PC-9 (cell line): Measurements from ENCODE around the gene SOX13. TPM values are rescaled to one million over a fixed set of nuclear protein-coding genes. Genes with fewer than 3 reads are reported as not detected.

ENCODE experiments used
- BruUV-seq: library from RNA; stranded (reverse); fragments of 400-500 nt; replicated peaks from 2 replicates; lab custom pipeline; 2021; lab: Mats Ljungman, UMichigan
- CTCF ChIA-PET: fragments of 300-600 bp; sonication (Branson Sonifier 250); formaldehyde crosslinking; loops from one replicate; lab custom pipeline; 2022; ENCODE audit warnings: antibody characterized with exemption; lab: Charles Lee
- POLR2A ChIA-PET: fragments of 300-600 bp; sonication (Branson Sonifier 250); formaldehyde crosslinking; loops from one replicate; lab custom pipeline; 2022; ENCODE audit warnings: antibody characterized with exemption; ENCODE audit not compliant: unreplicated experiment; lab: Charles Lee
- DNase-seq, 2 experiments: peaks; one replicate each; pipeline versions ENCODE4 v3.0.0 to v3.0.0-alpha.2; 2015 to 2022; ENCODE audit warnings: mixed read lengths in 1 of 2
- H2AFZ ChIP-seq: fragments of 200-600 bp; sonication (generic); 2 replicates; pipeline ENCODE4 v1.8.1; 2017; ENCODE audit warnings: antibody characterized with exemption
- H3F3A ChIP-seq: fragments of 200-600 bp; sonication (generic); 2 replicates; pipeline ENCODE4 v1.8.1; 2017; ENCODE audit warnings: antibody characterized with exemption, mild to moderate bottlenecking, low read depth; ENCODE audit not compliant: insufficient read depth
- H3K27ac ChIP-seq: fragments of 200-600 bp; sonication (generic); 2 replicates; pipeline ENCODE4 v1.6.1; 2016; ENCODE audit warnings: mixed run types
- H3K27me3 ChIP-seq: fragments of 200-600 bp; sonication (generic); 2 replicates; pipeline ENCODE4 v1.6.1; 2016; ENCODE audit warnings: low read depth, mixed run types; ENCODE audit not compliant: insufficient read depth
- H3K36me3 ChIP-seq: fragments of 200-600 bp; sonication (generic); 2 replicates; pipeline ENCODE4 v1.6.1; 2016; ENCODE audit warnings: low read depth, mixed run types
- H3K4me1 ChIP-seq: fragments of 200-600 bp; sonication (generic); replicated peaks from 2 replicates; pipeline ENCODE4 v1.6.1; 2016; ENCODE audit warnings: mixed run types; ENCODE audit not compliant: insufficient read depth
- H3K4me2 ChIP-seq: fragments of 200-600 bp; sonication (generic); 2 replicates; pipeline ENCODE4 v1.6.1; 2017; ENCODE audit warnings: mixed run types
- H3K4me3 ChIP-seq: fragments of 200-600 bp; sonication (generic); 2 replicates; pipeline ENCODE4 v1.6.1; 2016; ENCODE audit warnings: mixed run types
- H3K79me2 ChIP-seq: fragments of 200-600 bp; sonication (generic); 2 replicates; pipeline ENCODE4 v1.6.1; 2017; ENCODE audit warnings: low read depth, mixed run types
- H3K9me2 ChIP-seq: fragments of 200-600 bp; sonication (generic); 2 replicates; pipeline ENCODE4 v1.8.1; 2017; ENCODE audit warnings: mild to moderate bottlenecking; ENCODE audit not compliant: insufficient read depth
- H3K9me3 ChIP-seq: fragments of 200-600 bp; sonication (generic); 2 replicates; pipeline ENCODE4 v1.8.1; 2016; ENCODE audit warnings: low read depth; ENCODE audit not compliant: insufficient read depth
- H4K20me1 ChIP-seq: fragments of 200-600 bp; sonication (generic); 2 replicates; pipeline ENCODE4 v1.8.1; 2017; ENCODE audit not compliant: insufficient read depth
- EZH2 ChIP-seq: fragments of 200-600 bp; sonication (generic); IDR thresholded peaks from 2 replicates; pipeline ENCODE4 v1.8.0; 2017; ENCODE audit warnings: antibody characterized with exemption, low read depth
- intact Hi-C: fragments of 100-400 bp; cut with micrococcal nuclease; formaldehyde crosslinking; loops from one replicate; pipeline ENCODE4 v1.10.0; 2022; ENCODE audit not compliant: unreplicated experiment
- total RNA-seq: library from RNA; stranded (reverse); gene quantifications from 2 replicates; pipeline ENCODE4 v1.2.3, GENCODE V29; 2021
- TF ChIP-seq, protein P1 (sequence below): fragments of 200-600 bp; sonication (generic); conservative IDR thresholded peaks from 2 replicates; pipeline ENCODE4 v1.6.1; 2017; ENCODE audit warnings: mixed run types, antibody characterized with exemption, mild to moderate bottlenecking, moderate library complexity

The SOX13 gene
- total RNA-seq, 1 experiment from 2014 or later = 89.9 TPM

DNA sequence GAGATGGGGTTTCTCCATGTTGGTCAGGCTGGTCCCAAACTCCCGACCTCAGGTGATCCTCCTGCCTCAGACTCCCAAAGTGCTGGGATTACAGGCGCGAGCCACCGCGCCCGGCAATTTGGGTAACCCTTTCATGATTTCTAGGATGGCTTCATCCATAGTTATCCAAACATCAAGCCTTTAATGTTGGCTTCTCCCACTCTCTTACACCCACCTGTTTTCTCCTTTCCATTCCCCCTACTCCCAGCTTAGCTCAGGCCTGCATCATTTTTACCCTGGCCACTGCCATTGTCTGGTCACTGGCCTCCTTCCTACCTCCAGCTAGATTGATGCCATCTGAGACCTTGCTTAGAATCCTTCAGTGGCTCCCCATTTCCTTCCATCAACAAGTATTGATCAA lies 2.0 kb upstream of the SOX13 start:
- no peak for DNase-seq
- Histone ChIP-seq H3K4me3 (no peak overlapping the region), H3K79me2 (peaks cover 29% of the 10 kb centered on the region), H3F3A (0 out of 2 replicates have a peak, but pooled peaks cover 3% of the 10 kb centered on the region), H3K9me2 (no peaks in the 10 kb centered on the region), H3K4me1 (peaks cover 7% of the 10 kb centered on the region), H3K27me3 (no peaks in the 10 kb centered on the region), H4K20me1 (peaks cover 17% of the 10 kb centered on the region), H3K9me3 (no peaks in the 10 kb centered on the region), H3K36me3 (no peaks in the 10 kb centered on the region), H3K27ac (no peak overlapping the region), H3K4me2 (no peak overlapping the region), H2AFZ (no peak overlapping the region)
- intact Hi-C loops = loop anchor here (5.0 to 10.0 kb wide), 2 partner anchors 184 to 424 kb away; partner anchors contain the start of gene PIK3C2B
- no TSS peak for BruUV-seq
- ChIA-PET CTCF (interaction anchor here (0.7 kb wide), 1 partner anchor 183 kb away, joined by 20 read pairs; no protein-coding TSS in a partner anchor), POLR2A (no interaction called here)
- TF ChIP-seq, protein P1, sequence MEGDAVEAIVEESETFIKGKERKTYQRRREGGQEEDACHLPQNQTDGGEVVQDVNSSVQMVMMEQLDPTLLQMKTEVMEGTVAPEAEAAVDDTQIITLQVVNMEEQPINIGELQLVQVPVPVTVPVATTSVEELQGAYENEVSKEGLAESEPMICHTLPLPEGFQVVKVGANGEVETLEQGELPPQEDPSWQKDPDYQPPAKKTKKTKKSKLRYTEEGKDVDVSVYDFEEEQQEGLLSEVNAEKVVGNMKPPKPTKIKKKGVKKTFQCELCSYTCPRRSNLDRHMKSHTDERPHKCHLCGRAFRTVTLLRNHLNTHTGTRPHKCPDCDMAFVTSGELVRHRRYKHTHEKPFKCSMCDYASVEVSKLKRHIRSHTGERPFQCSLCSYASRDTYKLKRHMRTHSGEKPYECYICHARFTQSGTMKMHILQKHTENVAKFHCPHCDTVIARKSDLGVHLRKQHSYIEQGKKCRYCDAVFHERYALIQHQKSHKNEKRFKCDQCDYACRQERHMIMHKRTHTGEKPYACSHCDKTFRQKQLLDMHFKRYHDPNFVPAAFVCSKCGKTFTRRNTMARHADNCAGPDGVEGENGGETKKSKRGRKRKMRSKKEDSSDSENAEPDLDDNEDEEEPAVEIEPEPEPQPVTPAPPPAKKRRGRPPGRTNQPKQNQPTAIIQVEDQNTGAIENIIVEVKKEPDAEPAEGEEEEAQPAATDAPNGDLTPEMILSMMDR = no peak
- no peak for TF ChIP-seq EZH2

DNA sequence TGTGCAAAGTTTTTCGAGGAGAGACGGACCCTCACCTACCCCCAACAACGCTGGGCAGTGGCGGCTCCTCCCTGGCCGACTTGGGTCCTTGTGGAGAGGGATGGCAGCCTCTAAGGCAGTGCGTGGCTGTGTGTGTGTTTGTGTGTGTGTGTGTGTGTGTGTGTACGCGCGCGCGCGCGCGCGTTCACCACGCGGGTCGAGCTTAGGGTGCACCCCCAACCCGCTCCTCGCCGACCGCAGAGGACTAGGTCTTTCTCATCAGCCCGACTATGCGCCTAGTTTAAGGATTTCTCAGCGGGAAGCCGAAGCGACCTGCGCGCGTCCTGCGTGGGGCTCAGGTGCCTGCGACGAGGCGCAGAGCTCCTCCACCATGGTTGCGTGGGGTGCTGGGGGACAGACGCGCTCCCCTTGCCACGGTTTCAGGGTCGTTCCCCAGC lies 940 bp downstream of the SOX13 start:
- Histone ChIP-seq H3F3A (peaks cover 19% of the 10 kb centered on the region; the same call in 1 of the 2 replicates), H3K79me2 (peaks cover 59% of the 10 kb centered on the region), H4K20me1 (peaks cover 30% of the 10 kb centered on the region), H3K4me1 (peaks cover 37% of the 10 kb centered on the region), H3K4me2 (peak overlapping the region; percentile 96), H3K27ac (peak overlapping the region; percentile 40; the same call in 1 of the 2 replicates), H3K9me2 (no peaks in the 10 kb centered on the region), H3K4me3 (peak overlapping the region; percentile 96), H3K9me3 (no peaks in the 10 kb centered on the region), H3K36me3 (no peaks in the 10 kb centered on the region), H3K27me3 (no peaks in the 10 kb centered on the region), H2AFZ (no peak overlapping the region; the same call in 1 of the 2 replicates)
- no TSS peak for BruUV-seq
- DNase-seq = no peak
- TF ChIP-seq EZH2 = no peak
- TF ChIP-seq, protein P1 = no peak
- ChIA-PET CTCF (interaction anchor here (0.7 kb wide), 1 partner anchor 203 kb away, joined by 14 read pairs; no protein-coding TSS in a partner anchor), POLR2A (interaction anchor here (0.6 kb wide), 2 partner anchors 14 to 77 kb away, joined by 3 read pairs; no protein-coding TSS in a partner anchor)
- intact Hi-C loops = loop anchor here (1.0 to 10.0 kb wide), 5 partner anchors 53 to 421 kb away; partner anchors contain the start of genes PIK3C2B and SNRPE

DNA sequence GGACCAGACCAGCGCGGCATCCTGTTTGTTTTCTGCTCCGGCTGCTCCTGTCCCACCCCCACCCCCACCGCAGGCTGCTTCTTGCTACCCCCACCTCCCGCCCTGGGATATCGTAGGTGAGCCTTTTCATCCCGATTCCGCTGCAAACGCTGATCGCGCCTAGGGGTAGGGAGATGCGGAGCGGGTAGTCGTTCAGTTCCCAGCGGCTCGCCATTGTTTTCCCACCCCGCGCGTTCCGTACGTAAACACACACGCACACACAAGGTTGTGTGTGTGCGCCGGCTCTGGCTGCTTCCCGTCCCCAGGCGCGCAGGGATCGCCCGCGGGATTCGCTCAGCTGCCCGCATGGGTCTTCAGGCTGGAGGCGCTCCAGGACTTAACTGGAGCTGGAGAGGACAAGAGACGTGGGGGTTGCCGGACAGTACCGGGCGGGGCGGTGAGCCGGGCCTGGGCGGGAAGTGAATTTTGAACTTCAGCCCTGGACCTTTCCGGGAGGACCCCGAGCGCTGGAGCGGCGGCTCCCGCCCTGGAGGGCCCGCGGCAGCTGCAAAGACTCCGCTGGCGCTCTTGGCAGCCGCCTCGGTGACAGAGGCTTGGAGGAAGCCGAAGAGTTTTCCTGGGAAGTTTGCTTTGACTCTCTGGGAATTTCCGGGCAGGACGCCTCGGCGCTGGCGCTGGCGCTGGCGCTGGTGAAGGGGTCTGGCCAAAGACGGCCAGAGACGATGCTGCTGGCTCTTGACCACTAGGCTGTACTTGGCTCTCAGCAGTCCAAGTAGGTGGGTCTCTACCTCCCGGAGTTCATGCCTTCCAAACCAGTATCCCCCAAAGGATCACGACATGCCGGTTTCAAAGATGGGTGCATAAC lies 1.6 kb downstream of the SOX13 start:
- peak overlapping the region; percentile 40; the same call in 1 of the 2 replicates for H3K27ac ChIP-seq
- no peaks in the 10 kb centered on the region for H3K36me3 ChIP-seq
- ChIA-PET CTCF (no interaction called here), POLR2A (interaction anchor here (0.6 to 0.7 kb wide), 2 partner anchors 42 to 214 kb away, joined by 3 to 7 read pairs; no protein-coding TSS in a partner anchor)
- peaks cover 43% of the 10 kb centered on the region for H3K4me1 ChIP-seq
- no peaks in the 10 kb centered on the region for H3K9me3 ChIP-seq
- H3K4me2 ChIP-seq = peak overlapping the region; percentile 96
- peaks cover 66% of the 10 kb centered on the region for H3K79me2 ChIP-seq
- intact Hi-C loops = loop anchor here (1.0 to 10.0 kb wide), 3 partner anchors 53 to 420 kb away; partner anchors contain the start of gene PIK3C2B
- H3K27me3 ChIP-seq = no peaks in the 10 kb centered on the region
- peaks cover 30% of the 10 kb centered on the region for H4K20me1 ChIP-seq
- TF ChIP-seq, protein P1 = no peak
- no peak for TF ChIP-seq EZH2
- peak overlapping the region; percentile 96 for H3K4me3 ChIP-seq
- DNase-seq = peak in 1 of 2 experiments; percentile 47
- H3F3A ChIP-seq = peaks cover 24% of the 10 kb centered on the region; the same call in 1 of the 2 replicates
- BruUV-seq = TSS peak; percentile 28
- H2AFZ ChIP-seq = peak overlapping the region; percentile 75
- H3K9me2 ChIP-seq = no peaks in the 10 kb centered on the region
